ENCODE results near the gene PRRC2B. TPM values are rescaled to one million over a fixed set of nuclear protein-coding genes. Genes with fewer than 3 reads are reported as not detected.
"Not testable (repeated sequence)": the region's sequence is repeated elsewhere in the genome, so short reads cannot be mapped to it uniquely, and the experiment has no call there.

Gene PRRC2B
- total RNA-seq, 1 donor from 2014 or later: 47.2 TPM

DNA sequence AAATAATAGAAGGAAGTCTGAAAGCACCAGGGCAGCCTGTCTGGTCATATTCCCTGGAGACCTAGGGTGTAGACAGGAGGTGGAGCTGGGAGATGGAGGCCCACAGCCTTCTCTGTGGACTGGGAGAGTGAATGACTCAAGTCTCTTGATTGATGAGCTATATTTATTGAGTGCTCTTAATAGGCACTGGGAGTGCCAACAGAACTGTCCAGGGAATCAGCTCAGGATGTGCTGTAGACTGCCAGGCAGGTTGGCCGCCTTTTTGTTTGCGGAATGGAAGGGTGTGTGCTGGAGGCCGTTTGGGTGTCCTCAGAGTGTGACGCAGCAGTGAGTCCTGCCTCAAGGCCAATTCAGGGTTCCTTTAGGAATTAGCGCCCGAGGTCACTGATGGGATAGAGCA lies 75.5 kb downstream of the PRRC2B start:
- no peak for DNase-seq (ENCODE audit: low read depth, low spot score)

DNA sequence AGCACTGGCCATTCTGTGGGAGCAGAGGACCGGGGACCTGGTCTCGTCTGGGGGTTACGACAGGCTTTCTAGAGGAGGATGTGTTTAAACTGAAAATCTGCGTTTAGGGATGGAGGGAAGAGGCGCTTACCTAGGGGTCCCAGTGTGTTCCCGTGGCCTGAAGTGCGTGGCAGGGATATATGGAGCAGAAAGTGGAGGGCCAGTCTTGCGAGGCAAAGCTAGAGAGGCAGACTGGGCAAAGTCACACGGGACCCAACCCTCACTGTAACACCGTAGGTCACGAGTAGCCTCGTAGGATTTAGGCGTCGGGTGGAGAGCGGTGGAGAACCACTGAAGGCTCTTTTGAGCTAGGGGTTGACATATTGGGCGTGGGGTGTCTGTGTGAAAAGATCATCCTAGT lies 76.1 kb downstream of the PRRC2B start:
- no peak for DNase-seq (ENCODE audit: low read depth, low spot score)

DNA sequence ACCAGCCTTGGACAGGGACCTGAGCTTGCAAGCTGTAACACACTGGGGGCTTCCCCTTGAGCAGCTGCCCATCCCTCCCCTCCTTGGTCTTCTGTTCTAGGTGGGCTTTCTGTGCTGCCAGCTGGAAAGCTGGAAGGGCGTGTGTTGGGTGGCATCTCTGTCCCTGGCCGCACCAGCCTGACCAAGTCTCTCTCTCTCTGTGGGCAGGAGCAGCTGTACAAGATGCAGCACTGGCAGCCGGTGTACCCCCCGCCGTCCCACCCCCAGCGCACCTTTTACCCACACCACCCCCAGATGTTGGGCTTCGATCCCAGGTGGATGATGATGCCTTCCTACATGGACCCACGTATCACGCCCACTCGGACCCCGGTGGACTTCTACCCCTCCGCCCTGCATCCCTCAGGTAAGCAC lies 76.7 kb downstream of the PRRC2B start:
- DNase-seq (ENCODE audit: low read depth, low spot score): no peak

DNA sequence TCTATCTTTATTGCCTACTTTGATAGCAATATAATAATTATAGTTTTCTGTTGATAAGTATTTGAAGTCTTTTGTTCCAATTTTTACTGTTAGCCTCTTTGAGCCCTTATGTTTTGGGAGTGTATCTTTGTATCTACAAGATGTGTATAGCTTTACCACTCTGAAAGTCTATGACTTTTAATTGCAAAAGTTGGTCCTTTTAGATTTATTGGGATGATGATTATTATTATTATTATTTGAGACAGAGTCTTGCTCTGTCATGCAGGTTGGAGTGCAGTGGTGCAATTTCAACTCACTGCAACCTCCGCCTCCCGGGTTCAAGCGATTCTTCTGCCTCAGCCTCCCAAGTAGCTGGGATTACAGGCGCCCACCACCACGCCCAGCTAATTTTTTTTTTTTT lies 78.2 kb downstream of the PRRC2B start:
- not testable (repeated sequence) for DNase-seq (ENCODE audit: low read depth, low spot score)

DNA sequence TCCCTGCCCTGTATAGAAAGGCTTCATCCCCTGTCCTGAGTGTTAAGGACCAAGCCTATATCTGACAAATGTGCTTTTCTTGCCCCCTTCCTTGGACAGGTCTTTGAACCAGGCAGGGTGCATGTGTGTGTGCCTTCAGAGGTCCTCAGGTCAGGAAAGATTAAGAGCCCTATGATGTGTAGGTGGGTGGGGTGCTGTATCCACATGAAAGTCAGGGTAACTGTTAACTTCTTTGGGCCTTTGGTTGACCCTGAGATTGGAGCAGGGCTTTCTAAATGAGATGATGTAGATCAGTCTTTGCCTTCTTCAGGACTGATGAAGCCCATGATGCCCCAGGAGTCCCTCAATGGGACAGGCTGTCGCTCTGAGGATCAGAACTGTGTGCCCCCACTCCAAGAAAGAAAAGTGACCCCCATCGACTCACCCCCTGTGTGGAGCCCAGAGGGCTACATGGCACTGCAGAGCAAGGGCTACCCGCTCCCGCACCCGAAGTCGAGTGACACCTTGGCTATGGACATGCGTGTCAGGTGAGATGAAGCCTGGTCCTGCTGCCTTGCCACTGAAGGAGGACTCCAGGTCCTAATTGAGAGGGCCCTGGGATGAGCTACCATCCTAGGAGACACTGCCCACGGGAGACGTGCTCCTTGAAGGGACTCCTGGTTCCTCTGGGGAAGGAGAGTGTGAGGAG lies 79.5 kb downstream of the PRRC2B start:
- DNase-seq (ENCODE audit: low read depth, low spot score): no peak

DNA sequence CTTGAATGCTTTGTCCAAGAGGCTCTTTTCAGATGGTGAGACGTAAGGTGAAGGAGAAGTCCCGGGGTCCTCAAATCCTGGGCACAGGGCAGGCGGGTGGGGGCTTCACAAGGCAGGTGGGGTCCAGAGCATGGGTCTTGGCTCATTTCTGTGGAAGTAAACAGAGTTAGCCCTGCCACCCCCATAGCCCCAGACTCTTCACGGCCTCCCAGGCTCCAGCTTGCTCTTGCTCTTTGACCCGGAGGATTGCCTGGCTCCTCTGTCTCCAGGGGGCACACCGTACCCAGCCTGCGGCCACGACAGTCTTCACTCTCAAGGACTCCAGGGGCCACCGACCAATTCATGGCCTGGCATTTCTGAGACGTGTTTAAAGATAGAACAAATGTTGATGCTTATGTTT lies 80.0 kb downstream of the PRRC2B start:
- DNase-seq (ENCODE audit: low read depth, low spot score): no peak

DNA sequence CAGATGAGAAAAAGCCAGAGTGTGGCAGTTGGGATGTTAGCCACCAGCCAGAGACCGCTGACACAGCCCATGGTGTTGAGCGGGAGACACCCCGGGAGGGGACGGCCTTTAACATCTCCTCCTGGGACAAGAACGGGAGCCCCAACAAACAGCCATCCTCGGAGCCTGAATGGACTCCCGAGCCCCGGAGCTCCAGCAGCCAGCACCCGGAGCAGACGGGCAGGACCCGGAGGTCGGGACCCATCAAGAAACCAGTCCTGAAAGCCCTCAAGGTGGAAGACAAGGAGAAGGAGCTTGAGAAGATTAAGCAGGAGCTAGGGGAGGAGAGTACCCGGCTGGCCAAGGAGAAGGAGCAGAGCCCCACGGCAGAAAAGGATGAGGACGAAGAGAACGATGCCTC lies 80.8 kb downstream of the PRRC2B start:
- DNase-seq (ENCODE audit: low read depth, low spot score): no peak

DNA sequence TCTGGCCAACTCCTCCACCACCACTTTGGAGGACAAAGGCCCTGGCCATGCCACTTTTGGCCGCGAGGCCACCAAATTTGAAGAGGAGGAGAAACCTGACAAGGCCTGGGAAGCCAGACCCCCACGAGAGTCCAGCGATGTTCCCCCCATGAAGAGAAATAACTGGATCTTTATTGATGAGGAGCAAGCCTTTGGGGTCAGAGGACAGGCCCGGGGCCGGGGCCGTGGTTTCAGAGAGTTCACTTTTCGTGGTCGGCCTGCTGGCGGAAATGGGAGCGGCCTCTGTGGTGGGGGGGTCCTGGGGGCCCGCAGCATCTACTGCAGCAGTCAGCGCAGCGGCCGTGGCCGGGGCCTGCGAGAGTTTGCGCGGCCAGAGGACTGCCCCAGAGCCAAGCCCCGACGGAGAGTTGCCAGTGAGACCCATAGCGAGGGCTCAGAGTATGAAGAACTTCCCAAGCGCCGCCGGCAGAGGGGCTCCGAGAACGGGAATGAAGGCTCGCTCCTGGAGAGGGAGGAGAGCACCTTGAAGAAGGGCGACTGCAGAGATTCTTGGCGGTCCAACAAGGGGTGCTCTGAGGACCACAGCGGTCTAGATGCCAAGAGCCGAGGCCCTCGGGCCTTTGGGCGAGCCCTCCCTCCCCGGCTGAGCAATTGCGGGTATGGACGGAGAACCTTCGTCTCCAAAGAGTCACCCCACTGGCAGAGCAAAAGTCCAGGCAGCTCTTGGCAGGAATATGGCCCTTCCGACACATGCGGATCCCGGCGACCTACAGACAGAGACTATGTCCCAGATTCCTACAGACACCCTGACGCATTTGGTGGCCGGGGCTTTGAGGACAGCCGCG lies 81.4 kb downstream of the PRRC2B start:
- DNase-seq (ENCODE audit: low read depth, low spot score): no peak

DNA sequence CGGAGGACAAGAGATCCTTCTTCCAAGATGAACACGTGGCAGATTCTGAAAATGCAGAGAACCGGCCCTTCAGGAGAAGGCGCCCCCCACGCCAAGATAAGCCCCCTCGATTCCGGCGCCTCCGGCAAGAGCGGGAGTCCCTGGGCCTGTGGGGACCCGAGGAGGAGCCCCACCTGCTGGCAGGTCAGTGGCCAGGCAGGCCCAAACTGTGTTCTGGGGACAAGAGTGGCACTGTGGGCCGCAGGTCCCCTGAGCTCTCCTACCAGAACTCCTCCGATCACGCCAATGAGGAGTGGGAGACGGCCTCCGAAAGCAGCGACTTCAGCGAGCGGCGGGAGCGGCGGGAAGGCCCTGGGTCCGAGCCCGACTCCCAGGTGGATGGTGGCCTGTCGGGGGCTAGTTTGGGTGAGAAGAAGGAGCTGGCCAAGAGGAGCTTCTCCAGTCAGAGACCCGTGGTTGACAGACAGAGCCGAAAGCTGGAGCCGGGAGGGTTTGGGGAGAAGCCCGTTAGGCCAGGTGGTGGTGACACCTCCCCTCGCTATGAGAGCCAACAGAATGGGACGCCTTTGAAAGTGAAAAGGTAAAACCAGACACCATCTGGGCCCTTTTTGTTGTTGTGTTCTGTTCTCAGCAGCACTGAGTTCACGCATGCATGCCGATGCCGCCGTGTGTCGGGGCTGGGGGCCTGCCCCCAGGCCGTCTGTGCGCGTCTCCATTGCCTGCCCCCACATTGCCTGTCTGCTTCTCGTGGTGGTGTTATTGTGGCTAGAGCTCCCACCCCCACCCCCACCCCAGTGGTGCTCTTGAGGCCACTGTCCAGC lies 82.3 kb downstream of the PRRC2B start:
- DNase-seq (ENCODE audit: low read depth, low spot score): no peak

DNA sequence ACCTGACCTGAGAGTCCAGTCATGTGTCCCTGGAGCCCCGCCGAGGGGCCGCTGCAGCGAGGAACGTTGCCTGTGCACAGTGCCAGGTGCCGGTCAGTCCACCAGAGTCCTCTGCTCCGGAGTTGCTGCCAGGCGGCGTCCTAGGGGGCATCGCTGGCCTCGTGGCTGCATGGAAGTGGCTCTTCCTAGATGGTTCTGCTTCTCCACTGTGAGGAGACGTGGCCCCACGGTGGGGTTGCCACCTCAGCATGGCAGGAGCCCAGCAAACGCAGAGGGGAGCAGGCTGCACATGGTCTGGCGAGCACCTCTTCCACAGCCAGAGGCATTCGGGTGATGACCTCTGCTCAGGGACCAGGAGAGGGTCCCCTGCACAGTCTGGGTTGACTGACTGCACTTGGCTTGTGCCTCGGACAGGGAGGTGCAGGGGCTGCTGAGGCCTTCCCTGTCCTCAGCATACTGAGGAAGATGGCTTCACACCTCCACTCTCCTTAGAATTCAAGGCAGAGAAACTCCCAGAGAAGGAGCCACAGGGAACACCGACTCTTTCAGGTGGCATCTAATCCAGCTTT lies 83.0 kb downstream of the PRRC2B start:
- no peak for DNase-seq (ENCODE audit: low read depth, low spot score)

DNA sequence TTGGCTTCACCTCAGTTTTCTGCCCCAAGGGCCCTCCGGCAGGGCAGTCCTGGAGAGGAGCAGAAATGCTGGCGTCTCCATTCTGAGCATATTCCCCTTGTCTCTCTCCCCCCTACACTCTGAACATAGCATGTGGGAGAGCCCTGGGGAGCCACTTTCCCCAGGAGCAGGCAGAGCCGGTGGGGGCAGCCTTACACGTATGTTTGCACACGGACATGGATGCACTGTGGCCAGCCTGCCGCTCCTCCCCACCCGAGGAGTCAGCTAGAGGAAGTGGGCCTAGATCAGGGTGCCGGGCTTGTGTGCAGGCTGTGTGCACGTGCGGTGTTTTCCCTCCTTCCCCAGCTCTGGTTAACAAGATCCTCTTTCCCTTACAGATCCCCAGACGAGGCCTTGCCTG lies 83.5 kb downstream of the PRRC2B start:
- DNase-seq (ENCODE audit: low read depth, low spot score): no peak

DNA sequence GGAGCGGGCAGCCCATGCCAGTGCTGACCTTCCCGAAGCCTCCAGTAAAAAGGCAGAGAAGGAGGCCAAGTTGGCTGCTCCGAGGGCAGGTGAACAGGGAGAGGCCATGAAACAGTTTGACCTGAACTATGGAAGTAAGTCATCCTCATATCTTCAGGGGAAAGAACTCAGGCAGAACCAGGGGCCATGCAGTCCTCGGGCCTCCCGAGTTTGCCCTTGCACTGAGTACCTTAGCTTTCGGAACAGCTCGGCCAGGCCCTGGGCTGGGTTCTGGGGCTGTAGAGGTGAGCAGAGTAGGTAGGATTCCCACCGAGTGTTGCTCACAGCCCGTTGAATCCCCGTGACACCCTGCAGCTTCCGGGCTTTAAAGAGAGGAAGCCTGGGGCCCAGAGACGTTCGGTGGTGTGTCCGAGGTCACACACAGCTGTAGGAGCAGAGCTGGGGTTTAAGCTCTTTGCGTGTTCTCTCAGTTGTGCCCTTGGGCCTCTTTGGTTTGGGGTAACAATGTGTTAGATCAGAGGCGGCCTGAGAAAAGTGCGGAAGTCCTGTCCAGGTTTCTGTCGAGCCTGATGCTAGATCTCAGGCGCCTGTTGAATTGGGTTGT lies 84.0 kb downstream of the PRRC2B start:
- DNase-seq (ENCODE audit: low read depth, low spot score): no peak

DNA sequence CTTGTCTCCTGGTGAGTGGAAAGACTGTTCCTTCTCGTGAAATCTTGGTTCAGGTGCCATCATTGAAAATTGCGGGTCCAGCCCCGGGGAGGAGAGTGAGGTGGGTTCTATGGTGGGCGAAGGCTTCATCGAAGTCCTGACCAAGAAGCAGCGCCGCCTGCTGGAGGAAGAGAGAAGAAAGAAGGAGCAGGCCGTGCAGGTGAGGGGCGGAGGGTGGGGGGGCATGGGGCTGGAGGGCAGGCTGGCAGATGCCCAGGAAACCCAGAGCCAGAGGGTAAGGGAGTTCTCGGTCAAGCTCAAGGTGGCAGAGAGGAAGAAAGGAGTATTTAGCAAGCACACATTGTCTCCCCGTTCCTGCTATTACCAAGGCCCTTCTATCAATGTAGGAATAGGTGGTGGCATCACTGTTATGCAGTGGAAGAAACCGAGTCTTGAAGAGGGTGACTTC lies 84.6 kb downstream of the PRRC2B start:
- DNase-seq (ENCODE audit: low read depth, low spot score): no peak

DNA sequence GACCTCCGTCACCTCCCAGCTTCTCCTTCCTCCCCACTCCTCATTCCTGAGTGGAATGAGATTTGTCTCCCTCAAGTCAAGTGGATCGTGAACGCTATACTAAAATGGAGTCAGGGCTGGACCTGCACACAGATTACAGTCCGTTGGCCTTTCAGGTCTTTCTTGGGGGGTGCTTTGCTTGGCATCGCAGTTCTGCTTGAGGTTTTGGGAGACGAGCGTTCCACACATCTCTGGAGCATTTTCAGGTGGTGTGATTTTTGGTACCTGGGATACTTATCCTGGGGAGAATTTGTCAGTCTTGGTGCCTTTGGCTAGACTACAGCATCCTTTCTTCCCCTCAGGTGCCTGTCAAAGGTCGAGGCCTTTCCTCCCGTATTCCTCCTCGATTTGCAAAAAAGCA lies 85.0 kb downstream of the PRRC2B start:
- DNase-seq (ENCODE audit: low read depth, low spot score): no peak

DNA sequence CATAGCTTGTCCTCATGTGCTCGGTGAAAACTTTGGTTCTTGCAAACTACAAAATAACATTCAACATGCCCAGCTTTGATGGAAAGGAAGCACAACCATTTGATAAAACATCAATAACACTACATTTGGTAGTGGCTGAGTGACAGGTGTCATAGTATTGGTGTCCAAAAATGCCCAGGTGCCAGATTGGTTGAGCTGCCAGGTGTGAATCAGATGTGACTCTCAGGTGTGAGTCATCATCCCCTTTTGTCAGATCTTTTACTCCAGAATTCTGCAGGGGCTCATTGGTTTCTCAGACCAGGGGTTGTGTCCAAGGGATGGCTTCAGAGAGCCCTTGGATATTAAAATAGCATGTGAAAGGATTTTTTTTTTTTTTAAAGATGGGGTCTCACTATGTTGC lies 86.4 kb downstream of the PRRC2B start:
- DNase-seq (ENCODE audit: low read depth, low spot score): no peak

DNA sequence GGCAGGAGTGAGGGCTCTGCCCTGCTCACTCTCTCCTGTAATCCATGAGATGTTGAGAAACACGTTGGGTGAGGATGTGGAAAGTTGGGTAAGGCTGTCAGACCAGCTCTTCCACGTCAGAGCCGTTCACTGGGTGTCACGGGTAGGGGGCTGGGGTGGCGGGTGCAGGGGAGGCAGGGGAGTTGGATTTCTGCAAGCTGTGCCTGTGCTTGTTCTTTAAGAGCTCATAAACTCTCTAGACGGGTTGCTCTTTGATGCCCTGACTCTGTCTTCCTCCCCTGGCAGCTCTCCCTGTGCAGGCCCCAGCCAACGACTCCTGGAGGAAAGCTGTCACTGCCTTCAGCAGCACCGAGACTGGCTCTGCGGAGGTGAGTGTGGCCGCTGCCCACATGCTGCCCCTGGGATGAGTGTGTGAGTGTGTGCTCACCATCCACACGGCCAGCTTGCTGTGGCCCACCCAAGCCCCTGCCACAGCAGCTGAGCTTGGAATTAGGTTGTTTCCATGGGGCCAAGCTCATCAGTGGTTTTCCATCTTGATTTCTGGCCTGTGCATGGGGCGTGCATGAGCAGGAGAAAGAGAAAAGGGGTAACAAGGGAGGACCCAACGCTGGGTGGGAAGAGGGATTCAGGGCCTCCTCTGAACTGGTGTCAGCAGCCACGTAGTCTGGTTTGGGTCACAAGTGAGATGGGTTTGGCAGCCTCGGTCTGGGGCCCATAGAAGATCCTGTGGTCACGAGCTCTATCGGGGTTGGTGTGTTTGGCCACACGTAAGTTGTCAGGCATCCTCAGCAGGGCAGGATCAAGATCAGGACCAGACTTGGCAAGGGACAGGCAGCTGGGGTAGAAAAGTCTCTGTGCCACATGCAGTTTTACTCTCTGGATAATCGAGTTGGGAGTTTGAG lies 87.8 kb downstream of the PRRC2B start:
- no peak for DNase-seq (ENCODE audit: low read depth, low spot score)

DNA sequence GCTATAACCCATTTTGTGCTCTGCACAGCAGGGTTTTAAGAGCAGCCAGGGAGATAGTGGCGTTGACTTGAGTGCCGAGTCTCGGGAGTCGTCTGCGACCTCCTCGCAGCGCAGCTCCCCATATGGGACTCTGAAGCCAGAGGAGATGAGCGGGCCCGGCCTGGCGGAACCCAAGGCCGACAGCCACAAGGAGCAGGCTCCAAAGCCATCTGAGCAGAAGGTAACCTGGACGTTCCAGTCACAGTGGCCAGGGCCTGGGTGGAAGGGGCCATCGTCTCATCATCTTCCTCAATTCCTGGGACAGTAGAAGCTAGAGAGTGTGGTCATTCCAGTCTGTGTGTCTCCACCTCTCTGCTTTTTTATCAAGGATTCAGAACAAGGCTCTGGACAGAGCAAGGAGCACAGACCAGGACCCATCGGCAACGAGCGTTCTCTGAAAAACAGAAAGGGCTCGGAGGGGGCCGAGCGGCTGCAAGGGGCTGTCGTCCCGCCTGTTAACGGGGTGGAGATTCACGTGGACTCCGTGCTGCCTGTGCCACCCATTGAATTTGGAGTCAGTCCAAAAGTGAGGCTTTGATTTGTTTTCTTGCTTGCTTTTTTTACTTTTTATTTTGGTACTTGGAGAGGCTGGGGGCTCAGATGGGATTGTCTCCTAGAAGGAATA lies 88.6 kb downstream of the PRRC2B start:
- no peak for DNase-seq (ENCODE audit: low read depth, low spot score)

DNA sequence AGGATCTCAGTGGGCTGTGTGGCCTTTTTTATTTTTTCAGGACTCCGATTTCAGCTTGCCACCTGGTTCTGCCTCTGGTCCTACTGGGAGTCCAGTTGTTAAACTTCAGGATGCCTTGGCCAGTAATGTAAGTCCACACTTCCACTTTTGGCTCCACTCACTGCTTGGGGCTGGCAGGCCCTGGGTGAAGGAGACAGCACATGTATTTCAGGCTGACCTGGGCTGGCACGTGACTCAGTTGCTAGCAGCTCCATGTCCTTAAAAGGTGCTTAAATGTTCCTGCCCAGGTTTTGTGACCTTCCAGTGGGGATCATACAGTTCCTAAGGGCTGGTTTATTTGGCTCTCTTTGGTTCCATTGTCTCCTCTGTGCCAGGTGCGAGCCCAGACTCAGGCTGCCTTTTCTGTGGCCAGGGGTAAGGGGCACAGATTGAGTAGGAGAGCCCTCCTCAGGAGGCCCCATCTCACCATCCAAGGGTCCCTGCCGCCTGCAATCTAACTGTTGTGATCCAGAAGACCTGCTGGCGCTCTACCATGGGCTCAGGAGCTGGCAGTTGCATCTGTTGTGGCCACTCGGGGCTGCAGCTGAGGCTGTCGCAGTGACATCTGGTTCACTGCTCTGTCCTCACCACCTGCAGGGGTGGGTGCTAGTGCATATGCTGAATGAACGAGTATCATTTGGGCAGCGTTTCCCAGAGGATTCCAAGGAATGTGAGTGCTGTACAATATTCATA lies 89.6 kb downstream of the PRRC2B start:
- no peak for DNase-seq (ENCODE audit: low read depth, low spot score)

DNA sequence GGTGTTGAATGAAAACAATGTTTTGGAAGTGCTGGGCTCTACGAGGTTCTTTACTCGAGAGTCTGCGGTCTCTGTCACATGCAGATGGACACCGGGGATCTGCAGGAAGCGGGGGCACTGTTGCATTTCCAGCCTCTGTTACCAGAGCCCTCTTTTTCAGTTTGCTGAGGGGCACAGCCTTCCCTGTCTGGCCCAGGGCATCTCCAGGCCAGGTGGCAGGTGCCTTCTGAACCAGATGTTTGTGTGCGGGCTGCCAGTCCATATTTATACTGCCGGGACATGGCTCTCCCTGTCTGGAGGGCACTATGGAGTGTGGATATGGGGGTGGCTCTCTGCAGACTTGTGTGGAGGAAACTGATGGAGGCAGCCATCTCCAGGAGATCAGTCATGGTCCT lies 90.2 kb downstream of the PRRC2B start:
- DNase-seq (ENCODE audit: low read depth, low spot score): no peak

All from pulmonary artery endothelial cell (primary cell).